Measurements from ENCODE around the gene HAUS2.

DNA sequence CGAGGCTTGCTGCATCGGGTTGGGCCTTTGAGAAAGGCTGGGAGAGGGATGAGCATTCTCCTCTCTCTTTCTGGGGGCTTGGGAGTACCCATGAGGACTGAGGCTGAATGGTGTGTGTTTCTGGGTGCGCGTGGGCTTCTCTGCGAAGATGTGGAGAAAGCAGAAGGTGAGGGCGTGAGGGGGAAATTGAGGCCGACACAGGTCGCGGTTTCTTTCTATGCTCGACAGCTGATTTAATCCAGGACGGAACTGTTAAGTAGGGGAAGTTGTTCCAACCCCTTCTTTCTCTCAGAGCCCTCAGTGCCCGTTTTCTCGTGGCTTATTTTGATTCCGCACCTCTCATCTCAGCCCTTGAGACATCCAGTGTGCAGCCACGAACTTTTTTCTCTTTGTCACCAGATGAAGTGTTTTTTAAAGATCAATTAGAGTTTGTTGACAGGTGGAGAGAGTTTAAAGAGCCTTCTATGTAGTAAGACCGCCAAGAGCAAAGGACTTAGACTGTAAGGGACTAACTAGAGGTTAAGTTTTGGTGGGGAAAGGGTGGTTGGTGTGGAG is 27.5 kb downstream of the HAUS2 start:
- TF ChIP-seq SNAI2 (CRISPR knock-in tag; IDR thresholded peaks at IDR 0.05) (no peak), RARB (CRISPR knock-in tag; IDR thresholded peaks at IDR 0.05) (no peak), ESRRG (CRISPR knock-in tag; IDR thresholded peaks at IDR 0.05) (no peak)

Data from SK-N-SH treated with all-trans-retinoic acid at 6 μM for 48 hours (cell line).